OCI-LY7 (cell line): ENCODE results near the gene TCP11X2. TPM values are rescaled to one million over a fixed set of nuclear protein-coding genes. Genes with fewer than 3 reads are reported as not detected.
"Not testable (repeated sequence)": the region's sequence is repeated elsewhere in the genome, so short reads cannot be mapped to it uniquely, and the experiment has no call there.

ENCODE experiments used
- BruUV-seq: library from RNA; stranded (reverse); fragments of 400-500 nt; replicated peaks from 2 replicates; lab custom pipeline; 2021; lab: Mats Ljungman, UMichigan
- CTCF ChIA-PET: fragments of 300-600 bp; sonication (Branson Sonifier 250); formaldehyde crosslinking; loops from one replicate; lab custom pipeline; 2022; ENCODE audit warnings: antibody characterized with exemption; ENCODE audit not compliant: unreplicated experiment; lab: Charles Lee
- POLR2A ChIA-PET: fragments of 300-600 bp; sonication (Branson Sonifier 250); formaldehyde crosslinking; loops from one replicate; lab custom pipeline; 2022; ENCODE audit warnings: antibody characterized with exemption; lab: Charles Lee
- DNase-seq: peaks from one replicate; pipeline ENCODE4 v3.0.0-alpha.2; 2015; ENCODE audit warnings: low spot score
- H2AFZ ChIP-seq: fragments of 200-600 bp; sonication (generic), shearing (Covaris generic); 2 replicates; pipeline ENCODE4 v1.6.1; 2014; ENCODE audit warnings: mild to moderate bottlenecking, antibody characterized with exemption, low read length, moderate library complexity
- H3K27ac ChIP-seq: fragments of 200-600 bp; sonication (generic); 2 replicates; pipeline ENCODE4 v1.5.1; 2014; ENCODE audit warnings: mixed run types, low read depth, mild to moderate bottlenecking, moderate library complexity, low read length, inconsistent platforms; ENCODE audit not compliant: poor library complexity, severe bottlenecking
- H3K36me3 ChIP-seq: fragments of 200-600 bp; sonication (generic); 2 replicates; pipeline ENCODE4 v1.6.1; 2014; ENCODE audit warnings: mild to moderate bottlenecking, antibody characterized with exemption, low read length, moderate library complexity, mixed read lengths; ENCODE audit not compliant: insufficient read depth
- H3K4me1 ChIP-seq: fragments of 200-600 bp; sonication (generic); 2 replicates; pipeline ENCODE4 v1.5.1; 2014; ENCODE audit warnings: mild to moderate bottlenecking, low read length; ENCODE audit not compliant: insufficient read depth, poor library complexity, severe bottlenecking
- H3K4me2 ChIP-seq: fragments of 200-600 bp; sonication (generic); 2 replicates; pipeline ENCODE4 v1.6.1; 2014; ENCODE audit warnings: mild to moderate bottlenecking, low read length
- H3K4me3 ChIP-seq: fragments of 200-600 bp; sonication (generic); 2 replicates; pipeline ENCODE4 v1.5.1; 2014; ENCODE audit warnings: mild to moderate bottlenecking, low read depth, low read length; ENCODE audit not compliant: poor library complexity, severe bottlenecking
- H3K79me2 ChIP-seq: fragments of 200-600 bp; sonication (generic); 2 replicates; pipeline ENCODE4 v1.6.1; 2016; ENCODE audit warnings: low read depth, mild to moderate bottlenecking, low read length, moderate library complexity, mixed read lengths; ENCODE audit not compliant: insufficient read depth
- H3K9me2 ChIP-seq: fragments of 200-600 bp; sonication (generic); 2 replicates; pipeline ENCODE4 v1.6.1; 2016; ENCODE audit warnings: mild to moderate bottlenecking, low read length, mixed read lengths; ENCODE audit not compliant: insufficient read depth
- H3K9me3 ChIP-seq: fragments of 200-600 bp; sonication (generic); 2 replicates; pipeline ENCODE4 v1.6.1; 2014; ENCODE audit warnings: mild to moderate bottlenecking, mixed run types, low read length, mixed read lengths
- H4K20me1 ChIP-seq: fragments of 200-600 bp; sonication (generic); 2 replicates; pipeline ENCODE4 v1.6.1; 2014; ENCODE audit warnings: mild to moderate bottlenecking, antibody characterized with exemption, low read length, moderate library complexity, mixed read lengths; ENCODE audit not compliant: insufficient read depth
- intact Hi-C: fragments of 100-400 bp; cut with micrococcal nuclease; formaldehyde crosslinking; loops from one replicate; pipeline ENCODE4 v1.10.0; 2022; ENCODE audit not compliant: unreplicated experiment
- total RNA-seq, 2 experiments: library from RNA; depleted of rRNA in 1 of 2; stranded (reverse); fragments of >200 nt in 1 of 2; shearing (Covaris generic) in 1 of 2; gene quantifications; 2 replicates each; pipeline ENCODE4 v1.2.3, GENCODE V29; 2014 to 2022

The TCP11X2 gene
- total RNA-seq, 2 experiments from 2014 or later: not detected

DNA sequence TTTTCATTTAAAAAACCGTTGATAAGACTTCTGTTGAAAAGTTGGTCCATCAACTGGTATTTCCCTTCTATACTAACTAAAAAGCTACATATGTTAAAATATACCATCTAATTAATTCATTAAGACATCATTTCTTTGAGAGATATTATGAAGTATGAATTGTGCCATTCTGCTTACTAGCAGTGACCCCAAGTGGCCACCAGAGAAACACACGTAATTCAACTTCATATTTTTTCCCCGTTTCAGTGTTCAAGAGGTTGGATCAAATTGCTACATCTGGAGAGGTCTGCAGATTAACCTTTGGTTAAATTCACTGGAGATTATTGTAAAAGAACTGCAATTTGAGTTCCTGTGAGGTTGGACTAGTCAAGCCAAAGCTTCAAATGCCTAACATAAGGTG, 1.4 kb downstream of the TCP11X2 start:
- H3K9me2 ChIP-seq, H3K4me1 ChIP-seq, intact Hi-C loops, POLR2A ChIA-PET, H3K27ac ChIP-seq, H3K4me3 ChIP-seq, H3K79me2 ChIP-seq, H3K4me2 ChIP-seq, H3K36me3 ChIP-seq, H2AFZ ChIP-seq, H4K20me1 ChIP-seq, H3K9me3 ChIP-seq, BruUV-seq, CTCF ChIA-PET, DNase-seq: not testable (repeated sequence)

DNA sequence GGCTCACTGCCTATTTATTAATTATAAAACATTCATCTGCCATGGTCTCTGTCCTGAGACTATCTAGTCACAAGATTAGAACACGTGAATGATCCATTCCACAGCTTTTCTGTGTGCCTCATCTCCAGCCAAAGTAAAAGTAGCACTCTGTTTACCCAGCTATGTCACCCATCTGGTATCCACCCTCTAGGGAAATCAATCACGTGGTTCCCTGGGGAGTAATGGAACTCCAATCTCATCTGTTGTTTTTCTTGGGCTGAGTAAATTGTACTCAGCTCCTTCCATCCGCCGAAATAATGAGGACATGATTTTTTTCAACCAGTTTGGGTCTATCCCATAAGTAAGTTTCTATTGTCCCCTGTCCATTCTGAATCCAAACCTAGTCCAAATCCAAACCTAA, 13.0 kb downstream of the TCP11X2 start:
- H3K4me3 ChIP-seq, intact Hi-C loops, H3K9me3 ChIP-seq, H4K20me1 ChIP-seq, POLR2A ChIA-PET, H3K9me2 ChIP-seq, H3K36me3 ChIP-seq, BruUV-seq, DNase-seq, CTCF ChIA-PET, H2AFZ ChIP-seq, H3K79me2 ChIP-seq, H3K4me2 ChIP-seq, H3K4me1 ChIP-seq, H3K27ac ChIP-seq: not testable (repeated sequence)

DNA sequence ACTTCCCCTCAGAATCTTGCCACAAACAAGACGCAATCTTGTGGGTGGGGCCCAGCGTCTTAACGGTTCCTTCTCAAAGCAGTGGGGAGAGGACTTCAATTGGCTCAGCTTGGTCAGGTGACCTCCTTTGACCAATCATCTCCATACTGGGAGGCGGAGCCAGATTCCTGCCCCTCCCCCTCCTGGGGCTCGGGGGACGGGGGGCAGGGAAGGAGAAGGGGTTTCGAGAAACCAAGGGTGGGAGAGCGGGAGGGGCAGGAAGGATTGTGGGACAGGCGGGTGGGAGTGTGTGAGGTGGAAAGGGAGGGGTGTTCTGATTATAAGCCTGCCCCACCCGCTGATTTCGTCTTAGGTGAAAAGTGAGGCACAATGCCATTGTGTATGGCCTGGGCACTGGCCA, 31.7 kb downstream of the TCP11X2 start, which contains the start of gene NXF2B:
Gene NXF2B, minus strand, starts transcription at position 101 of the 400 bp plus-strand sequence. CDS start 59,972 bp downstream, outside the sequence.
- intact Hi-C loops, H3K4me2 ChIP-seq, H3K9me3 ChIP-seq, POLR2A ChIA-PET, CTCF ChIA-PET, H3K36me3 ChIP-seq, H3K9me2 ChIP-seq, H3K4me3 ChIP-seq, H3K79me2 ChIP-seq, DNase-seq, H3K4me1 ChIP-seq, H3K27ac ChIP-seq, BruUV-seq, H4K20me1 ChIP-seq, H2AFZ ChIP-seq: not testable (repeated sequence)

DNA sequence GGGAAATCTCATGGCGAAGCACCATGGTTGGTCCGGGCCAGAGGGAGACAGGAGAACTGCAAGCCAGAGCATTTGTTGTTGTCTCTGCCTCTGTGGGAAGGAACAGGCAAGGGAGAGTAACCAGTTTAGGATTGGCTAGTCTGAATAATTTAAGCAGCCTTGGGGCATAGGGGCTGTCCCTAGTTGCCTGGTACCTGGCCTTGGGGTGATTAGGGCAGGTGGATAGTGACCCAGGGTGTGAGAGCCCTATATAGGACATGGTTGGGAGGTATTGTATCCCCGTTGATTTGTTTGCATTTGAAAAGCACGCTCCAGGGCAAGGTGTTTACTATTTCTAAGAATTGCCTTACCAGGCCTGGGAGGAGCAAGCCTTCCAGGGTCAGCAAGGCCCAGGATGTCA, 57.1 kb downstream of the TCP11X2 start:
- CTCF ChIA-PET, H2AFZ ChIP-seq, DNase-seq, H3K27ac ChIP-seq, POLR2A ChIA-PET, H3K4me1 ChIP-seq, BruUV-seq, H4K20me1 ChIP-seq, H3K4me3 ChIP-seq, H3K4me2 ChIP-seq, H3K36me3 ChIP-seq, H3K79me2 ChIP-seq, H3K9me2 ChIP-seq, H3K9me3 ChIP-seq, intact Hi-C loops: not testable (repeated sequence)

Other genes with a start within 250 kb of the TCP11X2 start
- not detected in 2 replicates for gene NXF2, start 224.6 kb downstream of the TCP11X2 start, total RNA-seq (2014; rRNA removed; shearing (Covaris generic))
- not detected in 2 replicates for gene NXF2, start 224.6 kb downstream of the TCP11X2 start, total RNA-seq (2022)
- gene NXF2B, start 31.8 kb downstream of the TCP11X2 start, total RNA-seq (2014; rRNA removed; shearing (Covaris generic)): not detected in 2 replicates
- gene NXF2B, start 31.8 kb downstream of the TCP11X2 start, total RNA-seq (2022): not detected in 2 replicates
- gene TMSB15A, start 44.9 kb upstream of the TCP11X2 start, total RNA-seq (2014; rRNA removed; shearing (Covaris generic)): not detected in 2 replicates
- not detected in 2 replicates for gene TMSB15A, start 44.9 kb upstream of the TCP11X2 start, total RNA-seq (2022)
- 0.77 and 1.5 TPM in 2 replicates for gene ARMCX5, start 127.7 kb upstream of the TCP11X2 start, total RNA-seq (2014; rRNA removed; shearing (Covaris generic))
- gene ARMCX5, start 127.7 kb upstream of the TCP11X2 start, total RNA-seq (2022): not detected in 2 replicates
- gene GPRASP1, start 179.7 kb upstream of the TCP11X2 start, total RNA-seq (2014; rRNA removed; shearing (Covaris generic)): 0.05 and 0.09 TPM in 2 replicates
- not detected in 2 replicates for gene GPRASP1, start 179.7 kb upstream of the TCP11X2 start, total RNA-seq (2022)
- 0.18 and 0.28 TPM in 2 replicates for gene GPRASP2, start 240.6 kb upstream of the TCP11X2 start, total RNA-seq (2014; rRNA removed; shearing (Covaris generic))
- not detected in 2 replicates for gene GPRASP2, start 240.6 kb upstream of the TCP11X2 start, total RNA-seq (2022)
- 0.13 TPM in 1 of 2 replicates, not detected in the other for gene GPRASP3, start 248.9 kb upstream of the TCP11X2 start, total RNA-seq (2014; rRNA removed; shearing (Covaris generic))
- gene GPRASP3, start 248.9 kb upstream of the TCP11X2 start, total RNA-seq (2022): not detected in 2 replicates